ENCODE measurements around the gene IRF9.

The IRF9 gene

DNA sequence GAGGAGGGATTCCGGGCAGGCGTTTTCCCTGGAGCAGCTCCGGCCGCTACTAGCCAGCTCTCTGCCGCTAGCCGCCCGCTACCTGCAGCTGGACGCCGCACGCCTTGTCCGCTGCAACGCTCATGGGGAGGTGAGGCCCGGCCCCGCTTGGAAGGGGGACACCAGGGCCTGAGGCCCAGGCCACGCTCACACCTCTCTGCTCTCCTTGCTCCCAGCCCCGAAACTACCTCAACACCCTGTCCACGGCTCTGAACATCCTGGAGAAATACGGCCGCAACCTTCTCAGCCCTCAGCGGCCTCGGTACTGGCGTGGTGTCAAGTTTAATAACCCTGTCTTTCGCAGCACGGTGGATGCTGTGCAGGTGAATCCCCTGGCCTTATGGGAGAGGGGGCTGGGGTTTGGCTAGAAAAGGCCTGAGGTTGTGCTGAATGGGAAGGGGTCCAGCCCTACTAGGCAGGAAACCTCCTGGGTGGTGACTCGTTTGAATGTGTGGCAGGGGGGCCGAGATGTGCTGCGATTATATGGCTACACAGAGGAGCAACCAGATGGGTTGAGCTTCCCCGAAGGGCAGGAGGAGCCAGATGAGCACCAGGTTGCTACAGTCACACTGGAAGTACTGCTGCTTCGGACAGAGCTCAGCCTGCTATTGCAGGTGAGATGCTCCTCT, 13.2 kb upstream of the IRF9 start:
- no peak for DNase-seq (ENCODE audit: low spot score)

GRCh38 chr14:24149302-24149969, 11.6 kb upstream of the IRF9 start:
- DNase-seq (ENCODE audit: low spot score) = no peak

DNA sequence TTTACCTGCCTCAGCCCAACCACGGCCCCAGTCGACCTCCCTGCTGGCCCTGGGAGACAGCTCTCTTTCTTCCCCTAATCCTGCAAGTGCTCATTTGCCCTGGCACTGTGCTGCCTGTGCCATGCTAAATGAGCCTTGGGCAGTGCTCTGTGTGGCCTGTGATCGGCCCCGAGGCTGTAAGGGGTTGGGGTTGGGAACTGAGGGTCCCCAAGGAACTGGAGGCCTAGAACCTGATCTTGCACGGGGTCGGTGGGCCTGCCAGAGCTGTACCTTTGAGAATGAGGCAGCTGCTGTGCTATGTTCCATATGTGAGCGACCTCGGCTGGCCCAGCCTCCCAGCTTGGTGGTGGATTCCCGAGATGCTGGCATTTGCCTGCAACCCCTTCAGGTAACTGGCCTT, 11.0 kb upstream of the IRF9 start:
- no peak for DNase-seq (ENCODE audit: low spot score)

GRCh38 chr14:24150567-24150966, 10.5 kb upstream of the IRF9 start:
- no peak for DNase-seq (ENCODE audit: low spot score)

GRCh38 chr14:24150993-24151392, 10.1 kb upstream of the IRF9 start:
- no peak for DNase-seq (ENCODE audit: low spot score)

GRCh38 chr14:24151404-24152080, 9.5 kb upstream of the IRF9 start:
- no peak for DNase-seq (ENCODE audit: low spot score)

- DNase-seq (ENCODE audit: low spot score) = no peak
These were observed 6.0 kb upstream of the IRF9 start for GRCh38 chr14:24155100-24155499.

GRCh38 chr14:24156840-24157239, 4.2 kb upstream of the IRF9 start:
- no peak for DNase-seq (ENCODE audit: low spot score)

DNA sequence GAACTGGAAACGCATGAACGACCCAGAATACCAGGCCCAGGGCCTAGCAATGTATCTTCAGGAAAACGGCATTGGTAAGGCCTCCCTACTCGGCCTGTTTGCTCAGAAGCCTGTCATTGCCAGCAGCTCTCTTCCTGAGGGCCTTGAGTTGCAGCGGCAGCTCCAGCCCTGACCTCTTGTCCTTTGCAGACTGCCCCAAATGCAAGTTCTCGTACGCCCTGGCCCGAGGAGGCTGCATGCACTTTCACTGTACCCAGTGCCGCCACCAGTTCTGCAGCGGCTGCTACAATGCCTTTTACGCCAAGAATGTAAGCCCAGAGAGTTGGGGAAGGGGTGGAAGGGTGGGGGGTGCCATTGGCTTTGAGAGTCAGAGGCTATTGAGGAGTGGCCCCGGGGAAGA, 3.7 kb upstream of the IRF9 start:
- DNase-seq (ENCODE audit: low spot score) = no peak

DNA sequence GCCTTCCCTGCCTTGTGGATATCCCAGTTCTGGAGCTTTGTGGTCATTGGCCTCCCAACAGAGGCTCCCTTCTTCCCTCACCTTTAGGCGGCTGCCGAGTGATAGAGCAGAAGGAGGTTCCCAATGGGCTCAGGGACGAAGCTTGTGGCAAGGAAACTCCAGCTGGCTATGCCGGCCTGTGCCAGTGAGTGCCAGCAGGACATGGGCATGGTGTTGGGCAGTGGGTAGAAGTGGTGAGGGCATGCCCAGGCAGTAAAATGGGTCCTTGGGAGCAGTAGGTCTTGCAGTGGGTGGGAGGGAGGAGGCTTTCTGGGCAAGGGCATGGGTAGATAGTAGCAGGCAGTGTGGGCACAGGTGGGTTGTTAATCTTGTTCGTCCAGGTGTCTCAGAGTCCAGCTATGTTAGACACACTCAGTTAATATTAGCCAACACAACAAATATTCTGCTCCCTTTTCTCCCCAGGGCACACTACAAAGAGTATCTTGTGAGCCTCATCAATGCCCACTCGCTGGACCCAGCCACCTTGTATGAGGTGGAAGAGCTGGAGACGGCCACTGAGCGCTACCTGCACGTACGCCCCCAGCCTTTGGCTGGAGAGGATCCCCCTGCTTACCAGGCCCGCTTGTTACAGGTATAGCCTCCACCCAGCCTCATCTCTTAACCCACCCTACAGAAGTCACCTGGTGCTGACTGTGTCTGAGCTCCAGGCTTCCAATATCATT, 1.1 kb upstream of the IRF9 start:
- DNase-seq (ENCODE audit: low spot score) = no peak

GRCh38 chr14:24160499-24160849, 591 bp upstream of the IRF9 start:
- no peak for DNase-seq (ENCODE audit: low spot score)

DNA sequence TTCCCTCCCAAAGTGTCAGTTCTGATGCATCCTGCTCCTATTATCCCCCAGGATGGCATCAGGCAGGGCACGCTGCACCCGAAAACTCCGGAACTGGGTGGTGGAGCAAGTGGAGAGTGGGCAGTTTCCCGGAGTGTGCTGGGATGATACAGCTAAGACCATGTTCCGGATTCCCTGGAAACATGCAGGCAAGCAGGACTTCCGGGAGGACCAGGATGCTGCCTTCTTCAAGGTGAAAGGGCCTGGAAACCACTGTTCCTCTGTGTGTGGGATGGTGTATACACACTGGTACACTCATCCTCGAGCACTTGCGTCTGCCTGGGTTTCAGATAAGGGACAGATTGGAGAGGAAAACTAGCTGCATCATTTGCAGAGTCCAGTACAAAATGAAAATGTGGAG, 1.0 kb downstream of the IRF9 start:
- DNase-seq (ENCODE audit: low spot score) = no peak

DNA sequence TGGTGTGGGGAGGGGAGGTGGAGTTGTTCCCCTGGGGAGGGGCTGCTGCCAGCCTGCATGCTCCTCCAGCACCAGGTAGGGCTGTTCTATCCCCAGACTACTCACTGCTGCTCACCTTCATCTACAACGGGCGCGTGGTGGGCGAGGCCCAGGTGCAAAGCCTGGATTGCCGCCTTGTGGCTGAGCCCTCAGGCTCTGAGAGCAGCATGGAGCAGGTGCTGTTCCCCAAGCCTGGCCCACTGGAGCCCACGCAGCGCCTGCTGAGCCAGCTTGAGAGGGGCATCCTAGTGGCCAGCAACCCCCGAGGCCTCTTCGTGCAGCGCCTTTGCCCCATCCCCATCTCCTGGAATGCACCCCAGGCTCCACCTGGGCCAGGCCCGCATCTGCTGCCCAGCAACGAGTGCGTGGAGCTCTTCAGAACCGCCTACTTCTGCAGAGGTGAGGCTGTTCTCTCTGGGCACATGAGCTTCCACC, 3.5 kb downstream of the IRF9 start:
- DNase-seq (ENCODE audit: low spot score) = no peak

GRCh38 chr14:24165785-24166184, 4.7 kb downstream of the IRF9 start:
- no peak for DNase-seq (ENCODE audit: low spot score)

DNA sequence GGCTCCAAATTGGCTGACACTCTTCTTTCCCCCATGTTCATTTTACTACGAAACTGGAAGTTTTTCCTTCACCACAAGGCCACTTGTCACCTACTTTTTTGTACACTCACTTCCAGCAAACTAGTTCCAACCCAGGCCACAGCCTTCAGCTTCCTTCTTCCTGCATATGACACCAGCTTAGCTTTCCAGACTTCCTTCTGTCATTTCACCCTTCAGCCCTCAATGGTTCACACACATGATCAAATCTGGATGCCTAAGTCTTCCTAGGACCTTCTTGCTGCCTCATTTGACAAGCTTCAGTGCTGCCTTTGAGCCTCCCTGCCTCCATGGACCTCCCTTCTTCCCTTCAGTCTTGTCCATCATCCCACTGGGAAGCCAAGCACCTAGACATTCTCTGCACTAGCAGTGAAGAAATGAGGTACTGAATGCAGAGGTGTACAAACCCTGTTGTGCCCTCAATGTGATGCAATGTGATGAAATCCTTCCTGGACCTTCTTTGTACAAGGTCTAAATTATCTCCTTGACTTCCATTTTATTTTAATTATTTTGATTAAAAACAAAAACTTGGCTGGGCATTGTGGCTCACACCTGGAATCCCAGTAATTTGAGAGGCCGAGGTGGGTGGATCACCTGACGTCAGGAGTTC, 6.5 kb downstream of the IRF9 start:
- no peak for DNase-seq (ENCODE audit: low spot score)

DNA sequence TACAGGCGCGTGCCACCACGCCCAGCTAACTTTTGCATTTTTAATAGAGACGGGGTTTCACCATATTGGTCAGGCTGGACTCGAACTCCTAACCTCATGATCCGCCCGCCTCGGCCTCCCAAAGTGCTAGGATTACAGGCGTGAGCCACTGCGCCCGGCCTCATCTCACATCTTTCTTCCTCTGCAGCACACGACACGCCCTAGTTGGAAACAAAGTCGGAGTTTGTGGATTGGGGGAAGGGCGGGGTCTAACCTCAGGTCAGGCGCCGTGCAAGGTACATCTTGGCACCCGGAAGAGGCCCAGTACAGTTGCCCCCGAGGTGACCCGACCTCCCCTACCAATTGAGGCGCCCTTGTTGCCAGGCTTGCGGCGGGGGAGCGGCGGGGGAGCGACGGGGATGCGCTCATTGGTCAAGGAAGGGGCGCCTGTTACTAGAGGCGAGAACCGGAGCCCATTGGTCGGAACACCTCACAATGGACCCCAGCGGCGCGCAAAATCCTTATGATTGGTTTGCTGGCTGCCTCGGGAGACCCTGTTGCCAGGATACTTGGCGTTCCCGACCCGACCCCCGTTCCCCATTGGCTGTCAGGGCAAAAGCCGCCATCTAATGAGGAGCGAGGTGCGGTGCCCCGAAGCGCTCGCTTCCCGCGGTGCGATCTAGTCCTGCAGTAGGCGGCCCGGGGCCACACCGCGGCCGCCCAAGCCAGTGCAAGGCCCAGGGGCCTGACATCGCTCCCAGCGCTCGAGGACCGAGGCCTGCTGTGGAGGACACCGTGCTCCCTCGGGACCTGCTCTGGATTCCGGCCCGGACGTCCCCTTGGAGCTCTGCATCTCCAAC, 10.6 kb downstream of the IRF9 start, which contains the start of gene REC8:
Gene REC8 (plus strand): TSS at position 659 of the 839 bp plus-strand sequence. CDS start 473 bp downstream, outside the sequence.
- DNase-seq (ENCODE audit: low spot score) = peak; percentile 98

DNA sequence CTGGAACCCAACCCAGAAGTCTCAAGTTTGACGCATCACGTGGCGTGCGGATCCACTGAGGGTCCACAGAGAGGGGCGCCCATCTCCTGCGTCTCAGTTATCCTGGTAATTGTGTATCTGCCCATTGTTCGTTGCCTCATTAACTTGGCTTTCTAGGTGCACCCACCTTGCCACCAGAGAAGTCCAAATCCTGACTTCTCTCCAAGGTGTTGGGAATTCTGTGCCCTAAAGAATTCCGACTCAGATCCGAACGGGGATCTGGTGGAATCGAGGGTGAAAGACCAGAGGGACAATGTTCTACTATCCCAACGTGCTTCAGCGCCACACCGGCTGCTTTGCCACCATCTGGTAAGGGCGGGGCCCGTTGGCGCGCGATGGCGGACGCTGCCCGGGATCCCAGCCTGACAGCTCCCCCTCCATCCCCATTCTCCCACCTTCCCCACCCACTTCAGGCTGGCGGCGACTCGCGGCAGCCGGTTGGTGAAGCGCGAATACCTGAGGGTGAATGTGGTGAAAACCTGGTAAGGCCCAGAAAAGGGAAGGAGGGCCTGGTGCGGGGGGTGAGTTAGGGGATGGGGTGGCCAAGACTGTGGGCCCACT, 11.3 kb downstream of the IRF9 start:
- peak; percentile 75 for DNase-seq (ENCODE audit: low spot score)

GRCh38 chr14:24172871-24173281, 11.8 kb downstream of the IRF9 start:
- no peak for DNase-seq (ENCODE audit: low spot score)

- no peak for DNase-seq (ENCODE audit: low spot score)
These were observed 15.5 kb downstream of the IRF9 start for GRCh38 chr14:24176599-24176998.

DNA sequence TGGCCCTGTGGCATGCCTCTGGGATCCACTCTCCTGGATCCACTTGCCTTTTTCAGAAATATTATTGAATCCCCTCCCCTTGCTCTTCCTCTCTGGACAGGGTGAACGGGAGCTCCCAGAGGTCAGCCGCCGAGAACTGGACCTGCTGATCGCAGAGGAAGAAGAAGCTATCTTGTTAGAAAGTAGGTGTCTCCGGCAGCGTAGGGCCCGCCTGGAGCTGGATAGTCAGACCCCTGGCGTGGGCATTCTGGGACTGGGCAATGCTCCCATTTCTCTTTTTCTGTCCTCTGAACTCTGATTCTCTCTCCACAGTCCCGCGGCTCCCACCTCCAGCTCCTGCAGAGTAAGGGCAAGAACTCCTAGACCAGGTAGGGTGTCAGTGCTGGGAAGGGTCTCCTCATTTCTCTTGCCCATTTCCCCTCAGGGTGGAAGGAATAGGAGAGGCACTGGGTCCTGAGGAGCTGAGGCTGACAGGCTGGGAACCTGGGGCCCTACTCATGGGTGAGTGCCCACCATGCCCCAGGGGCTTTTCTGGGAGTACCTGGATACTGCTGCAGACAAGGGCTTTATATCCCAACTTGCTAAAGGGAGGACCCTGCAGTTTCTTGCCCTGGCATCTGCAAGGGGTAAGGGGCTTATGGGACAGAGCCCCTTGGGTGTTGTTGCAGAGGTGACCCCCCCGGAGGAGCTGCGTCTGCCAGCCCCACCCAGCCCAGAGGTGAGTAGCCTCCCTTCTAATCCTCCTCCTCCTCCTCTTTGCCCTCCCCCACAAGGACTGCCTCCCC, 16.2 kb downstream of the IRF9 start:
- DNase-seq (ENCODE audit: low spot score) = no peak

Measured in D341Med (cell line).